Keratinocyte (primary cell): ENCODE results near the gene KCTD17.

Experiments used
- EZH2 ChIP-seq: IDR thresholded peaks from one replicate; pipeline ENCODE4 v1.6.1; 2012; ENCODE audit warnings: inconsistent platforms, mild to moderate bottlenecking, low read length, moderate library complexity
- TF ChIP-seq, protein P1 (sequence below), 3 experiments: IDR thresholded peaks in 1 of 3; conservative IDR thresholded peaks in 1 of 3; optimal IDR thresholded peaks in 1 of 3; 2 replicates in 2 of 3; 3 replicates in 1 of 3; pipeline versions ENCODE3 to v1.5.1; 2011; ENCODE audit warnings: low read length in 3 of 3, mild to moderate bottlenecking in 3 of 3, moderate library complexity in 2 of 3, control low read depth in 1 of 3, inconsistent platforms in 1 of 3; ENCODE audit not compliant: insufficient read depth in 2 of 3; ENCODE audit errors: extremely low read depth in 1 of 3

GRCh38 chr22:37086184-37086583 is 34.6 kb downstream of the KCTD17 start:
- TF ChIP-seq, protein P1, sequence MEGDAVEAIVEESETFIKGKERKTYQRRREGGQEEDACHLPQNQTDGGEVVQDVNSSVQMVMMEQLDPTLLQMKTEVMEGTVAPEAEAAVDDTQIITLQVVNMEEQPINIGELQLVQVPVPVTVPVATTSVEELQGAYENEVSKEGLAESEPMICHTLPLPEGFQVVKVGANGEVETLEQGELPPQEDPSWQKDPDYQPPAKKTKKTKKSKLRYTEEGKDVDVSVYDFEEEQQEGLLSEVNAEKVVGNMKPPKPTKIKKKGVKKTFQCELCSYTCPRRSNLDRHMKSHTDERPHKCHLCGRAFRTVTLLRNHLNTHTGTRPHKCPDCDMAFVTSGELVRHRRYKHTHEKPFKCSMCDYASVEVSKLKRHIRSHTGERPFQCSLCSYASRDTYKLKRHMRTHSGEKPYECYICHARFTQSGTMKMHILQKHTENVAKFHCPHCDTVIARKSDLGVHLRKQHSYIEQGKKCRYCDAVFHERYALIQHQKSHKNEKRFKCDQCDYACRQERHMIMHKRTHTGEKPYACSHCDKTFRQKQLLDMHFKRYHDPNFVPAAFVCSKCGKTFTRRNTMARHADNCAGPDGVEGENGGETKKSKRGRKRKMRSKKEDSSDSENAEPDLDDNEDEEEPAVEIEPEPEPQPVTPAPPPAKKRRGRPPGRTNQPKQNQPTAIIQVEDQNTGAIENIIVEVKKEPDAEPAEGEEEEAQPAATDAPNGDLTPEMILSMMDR (optimal IDR thresholded peaks at IDR 0.05 in 1 of 3, IDR thresholded peaks at IDR 0.05 in 1 of 3, conservative IDR thresholded peaks at IDR 0.05 in 1 of 3; ENCODE audit: extremely low read depth in 1 of 3, insufficient read depth in 2 of 3, low read length in 3 of 3): no peak
- no peak for TF ChIP-seq EZH2
